Epidermal melanocyte (primary cell): Measurements from ENCODE around the gene GOLGA2.
"Not testable (repeated sequence)": the region's sequence is repeated elsewhere in the genome, so short reads cannot be mapped to it uniquely, and the experiment has no call there.

Experiments
- DNase-seq: peaks from one replicate; pipeline ENCODE4 v3.0.0; 2011; ENCODE audit warnings: low spot score; ENCODE audit not compliant: insufficient read length

Gene GOLGA2

DNA sequence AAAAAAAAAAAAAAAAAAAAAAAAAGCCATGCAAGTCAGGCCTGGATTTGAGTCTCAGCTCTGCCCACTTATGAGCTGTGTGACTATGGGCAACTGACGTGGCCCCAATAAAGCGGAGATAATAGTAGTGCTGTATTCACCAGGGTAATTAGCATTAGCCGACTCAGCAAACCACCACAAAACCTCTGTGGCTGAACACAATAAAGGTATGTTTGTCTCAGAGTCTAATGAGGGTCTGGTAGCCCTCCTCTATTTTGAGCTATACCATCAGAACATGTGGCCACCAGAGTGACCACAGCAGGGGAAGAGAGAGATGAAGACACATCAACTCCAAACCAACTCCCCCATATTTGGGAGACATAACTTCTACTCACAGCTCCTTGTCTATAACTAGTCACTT, 16.2 kb upstream of the GOLGA2 start:
- DNase-seq: no peak

DNA sequence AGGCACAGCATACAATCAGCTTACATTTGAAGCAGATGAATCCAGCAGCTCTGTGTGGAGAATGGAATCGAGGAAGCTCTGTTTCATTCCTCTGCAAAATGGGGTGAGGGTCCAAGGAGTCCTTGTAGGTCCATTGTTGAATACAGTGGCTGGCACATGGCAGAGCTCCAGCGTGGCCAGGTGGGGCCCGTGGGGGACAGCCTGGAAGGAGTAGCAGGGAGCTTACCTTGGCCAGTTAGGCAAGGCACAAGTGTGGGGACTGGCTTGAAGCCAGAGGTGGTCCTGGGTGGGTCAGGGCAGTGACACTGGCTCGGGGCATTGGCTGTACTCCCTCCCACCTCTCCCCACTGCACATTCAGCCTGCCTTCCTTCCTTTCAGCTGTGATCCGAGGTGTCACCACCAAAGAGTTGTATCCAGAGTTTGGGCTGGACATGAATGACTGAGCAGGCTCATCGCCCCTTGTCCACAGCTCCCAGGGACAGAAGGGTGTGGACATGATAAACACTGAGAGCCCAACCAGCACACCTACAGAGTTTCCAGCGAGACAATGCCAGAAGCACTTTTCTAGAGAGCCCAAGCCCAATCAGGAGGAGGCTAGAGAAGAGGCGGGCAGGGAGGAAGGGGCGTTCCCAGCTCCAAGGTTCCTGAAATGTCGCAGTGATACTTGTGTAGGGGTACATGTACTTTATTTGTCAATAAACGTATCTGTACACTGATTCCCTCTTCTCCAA, 12.6 kb upstream of the GOLGA2 start:
- no peak for DNase-seq

DNA sequence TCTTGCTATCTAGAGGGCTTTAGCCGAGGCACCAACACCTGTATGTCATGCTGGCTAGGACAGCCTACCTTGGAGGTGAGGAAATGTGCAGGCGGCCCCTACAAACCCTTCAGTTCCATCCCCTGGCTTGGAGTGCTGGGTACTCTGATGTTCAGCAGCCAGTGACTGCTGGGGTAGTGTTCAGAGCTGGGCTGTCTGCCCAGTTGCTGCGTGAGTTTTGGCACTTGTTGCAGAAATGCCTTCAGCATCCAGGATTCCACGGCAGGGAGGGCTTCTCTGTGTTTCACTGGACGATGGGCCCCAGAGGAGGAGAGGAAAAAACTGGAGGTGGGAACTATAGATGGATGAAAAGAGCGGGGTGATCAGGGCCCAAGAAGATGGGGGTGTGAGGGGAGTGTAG, 10.6 kb upstream of the GOLGA2 start:
- DNase-seq: no peak

DNA sequence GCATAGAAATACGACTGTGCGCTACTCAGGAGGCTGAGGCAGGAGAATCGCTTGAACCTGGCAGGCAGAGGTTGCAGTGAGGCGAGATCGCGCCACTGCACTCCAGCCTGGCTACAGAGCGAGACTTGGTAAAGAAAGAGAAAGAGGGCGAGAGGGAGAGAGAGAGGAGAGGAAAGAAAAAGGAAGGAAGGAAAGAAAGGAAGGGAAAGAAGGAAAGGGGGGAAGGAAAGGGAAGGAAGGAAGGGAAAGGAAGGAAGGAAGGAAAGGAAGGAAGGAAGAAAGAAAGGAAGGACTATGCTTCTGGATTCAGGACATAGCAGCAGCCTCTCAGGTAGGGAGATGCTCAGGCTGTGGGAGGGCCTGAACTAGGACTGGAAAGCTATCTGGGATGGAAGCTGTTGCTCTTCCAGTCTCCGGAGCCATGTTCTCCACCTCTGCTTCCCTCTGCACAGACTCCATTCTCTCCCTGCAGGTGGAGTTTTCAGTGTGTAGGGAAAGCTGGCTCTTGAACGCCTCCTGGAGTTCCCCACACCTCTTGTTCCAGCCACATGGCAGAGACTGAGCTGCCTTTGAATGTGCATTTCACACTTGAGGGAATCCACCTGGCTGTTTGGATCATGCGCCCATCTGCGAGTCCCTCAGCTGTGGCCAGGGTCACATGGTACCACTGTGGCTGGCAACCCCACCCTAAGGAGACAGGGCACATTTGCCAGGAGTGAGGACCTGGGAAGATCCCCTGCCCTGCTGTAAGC, 9.4 kb upstream of the GOLGA2 start:
- no peak for DNase-seq

DNA sequence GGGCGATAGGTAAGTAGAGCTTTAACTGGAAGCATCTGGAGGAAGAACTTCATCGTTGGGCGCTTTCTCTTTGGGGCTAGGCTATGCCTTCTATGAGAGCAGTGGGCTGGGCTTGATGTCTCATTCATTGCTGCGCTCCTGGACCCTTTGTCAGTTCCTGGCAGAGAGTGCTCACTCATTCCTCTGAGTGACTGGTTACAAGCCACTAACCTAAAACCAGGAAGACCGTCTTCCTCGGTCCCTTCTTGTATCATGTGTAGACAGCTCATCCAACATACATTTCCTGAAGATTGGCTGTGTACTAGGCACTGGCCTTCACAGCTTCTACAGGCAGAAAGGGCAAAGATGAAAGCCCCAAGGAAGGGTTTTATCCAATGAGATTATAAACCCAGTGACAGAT, 6.7 kb upstream of the GOLGA2 start:
- no peak for DNase-seq

DNA sequence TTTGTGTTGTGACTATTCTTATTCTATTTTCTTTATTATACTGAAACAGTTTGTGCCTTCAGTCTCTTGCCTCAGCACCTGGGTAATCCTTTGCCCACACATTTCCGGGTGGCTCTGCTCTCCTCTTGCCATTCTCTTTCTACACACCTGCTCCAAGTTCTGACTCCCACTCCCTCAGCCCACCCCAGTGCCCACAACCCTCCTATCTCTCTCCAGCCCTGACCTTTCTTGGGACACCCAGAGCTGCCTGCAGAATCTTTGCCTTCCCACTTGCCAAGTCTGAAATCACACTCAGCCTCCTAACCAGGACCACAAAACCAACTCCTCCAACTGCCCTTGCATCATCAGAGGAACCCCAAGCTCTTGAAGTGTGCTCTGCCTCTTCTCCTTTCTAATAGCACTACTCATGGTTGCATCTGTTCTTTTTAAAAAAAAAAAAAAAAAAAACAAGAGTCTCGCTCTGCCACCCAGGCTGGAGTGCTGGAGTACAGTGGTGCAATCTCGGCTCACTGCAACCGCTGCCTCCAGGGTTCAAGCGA, 4.3 kb upstream of the GOLGA2 start:
- no peak for DNase-seq

DNA sequence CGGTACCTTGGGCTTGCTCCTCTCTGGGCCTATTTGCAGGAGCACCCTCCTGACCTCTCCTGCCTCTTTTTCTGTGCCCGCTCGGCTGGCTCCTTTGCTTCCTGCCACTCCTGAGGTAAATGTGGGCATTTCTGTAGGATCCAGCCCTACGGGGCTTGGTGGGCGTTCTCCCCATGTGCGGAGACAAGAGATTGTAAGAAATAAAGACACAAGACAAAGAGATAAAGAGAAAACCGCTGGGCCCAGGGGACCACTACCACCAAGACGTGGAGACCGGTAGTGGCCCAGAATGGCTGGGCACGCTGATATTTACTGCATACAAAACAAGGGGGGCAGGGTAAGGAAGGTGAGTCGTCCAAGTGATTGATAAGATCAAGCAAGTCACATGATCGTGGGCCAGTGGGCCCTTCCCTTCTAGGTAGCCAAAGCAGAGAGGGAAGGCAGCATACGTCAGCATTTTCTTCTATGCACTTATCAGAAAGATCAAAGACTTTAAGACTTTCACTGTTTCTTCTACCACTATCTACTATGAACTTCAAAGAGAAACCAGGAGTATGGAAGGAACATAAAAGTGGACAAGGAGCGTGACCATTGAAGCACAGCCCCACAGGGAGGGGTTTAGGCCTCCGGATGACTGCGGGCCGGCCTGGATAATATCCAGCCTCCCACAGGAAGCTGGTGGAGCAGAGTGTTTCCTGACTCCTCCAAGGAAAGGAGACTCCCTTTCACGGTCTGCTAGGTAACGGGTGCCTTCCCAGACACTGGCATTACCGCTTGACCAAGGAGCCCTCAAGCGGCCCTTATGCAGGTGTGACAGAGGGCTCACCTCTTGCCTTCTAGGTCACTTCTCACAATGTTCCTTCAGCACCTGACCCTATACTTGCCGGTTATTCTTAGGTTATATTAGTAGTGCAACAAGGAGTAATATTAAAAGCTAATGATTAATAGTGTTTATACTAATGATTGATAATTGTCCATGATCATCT, 3.6 kb upstream of the GOLGA2 start:
- DNase-seq: not testable (repeated sequence)

DNA sequence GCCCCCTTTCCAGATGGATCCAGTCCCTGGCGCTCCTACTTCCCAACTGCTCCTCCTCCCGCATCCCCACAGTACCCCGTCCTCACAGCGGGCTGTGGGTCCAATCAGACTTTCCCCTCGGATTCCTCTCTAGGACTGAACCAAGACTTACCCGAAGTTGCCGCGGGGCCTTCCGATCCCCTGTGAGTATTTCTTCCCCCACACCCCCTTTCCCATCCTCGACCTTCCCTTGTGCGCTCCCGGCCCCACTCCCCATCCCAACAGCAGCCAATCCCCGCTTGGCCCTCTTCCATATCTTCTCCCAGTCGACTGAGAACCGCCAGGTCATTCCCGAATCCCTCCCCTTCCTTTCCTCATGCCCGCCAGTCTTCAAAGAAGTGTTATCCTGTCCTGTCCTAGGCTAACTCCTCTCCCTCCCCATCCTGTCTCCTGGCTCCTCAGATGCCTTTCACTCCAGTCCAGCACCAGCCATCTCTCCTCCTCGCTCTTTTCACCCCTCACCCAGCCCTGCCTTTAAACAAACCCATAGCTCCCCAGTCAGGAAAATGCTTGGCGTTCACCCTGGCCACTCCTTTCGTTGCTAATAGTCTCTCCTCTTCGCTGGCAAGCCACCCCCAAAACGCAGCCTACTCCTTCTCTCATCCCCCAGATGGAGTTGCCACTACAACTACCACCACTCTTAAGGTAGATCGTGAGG, 915 bp upstream of the GOLGA2 start:
- DNase-seq: peak; percentile 33

DNA sequence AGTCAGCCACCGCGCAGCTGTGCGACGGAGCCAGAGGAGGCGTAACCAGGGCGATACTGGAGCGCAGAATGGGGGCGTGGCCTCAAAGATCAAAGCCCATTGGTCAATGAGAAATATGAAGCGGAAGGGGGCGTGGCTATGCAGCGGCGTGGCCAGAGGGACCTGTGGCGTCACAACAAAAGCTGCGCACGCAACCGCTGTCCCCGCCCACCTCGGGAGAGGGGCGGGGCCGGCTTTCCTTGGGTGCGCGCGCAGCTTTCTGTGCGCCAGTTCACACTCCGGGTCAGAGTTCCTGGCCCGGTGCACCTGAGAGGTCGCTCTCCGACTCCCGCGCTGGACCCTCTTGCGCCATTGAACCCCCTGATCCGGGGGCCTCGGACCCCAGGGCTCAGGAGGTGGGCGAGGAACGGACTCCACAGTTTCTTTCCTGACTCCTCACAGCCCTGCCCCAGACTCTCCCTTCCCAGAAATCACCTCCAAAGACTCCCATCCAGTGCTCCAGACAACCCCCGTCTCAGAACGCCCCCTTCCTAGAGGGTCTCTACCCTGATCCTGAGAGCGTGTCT, 284 bp upstream of the GOLGA2 start, which contains the start of gene SWI5:
SWI5 (plus strand) TSS at position 269 of the 566 bp plus-strand sequence.
- DNase-seq: peak; percentile 94

DNA sequence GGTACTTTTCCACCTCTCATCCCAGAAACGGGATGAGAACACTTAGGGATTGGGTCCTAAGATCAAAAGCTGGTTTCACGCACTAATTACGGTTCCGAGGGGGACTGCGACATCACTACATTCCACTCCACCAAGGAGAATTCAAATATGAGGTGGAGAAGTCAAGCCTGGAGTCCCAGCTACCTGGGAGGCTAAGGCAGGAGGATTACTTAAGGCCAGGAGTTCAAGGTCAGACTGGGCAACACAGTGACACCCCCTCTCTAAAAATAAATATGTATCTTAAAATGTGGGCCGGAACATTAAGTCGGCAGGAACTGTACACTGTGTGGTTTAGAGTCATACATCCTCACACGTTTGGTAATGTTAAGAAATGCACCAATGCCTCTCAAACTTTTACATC, 1.6 kb downstream of the GOLGA2 start:
- DNase-seq: no peak

DNA sequence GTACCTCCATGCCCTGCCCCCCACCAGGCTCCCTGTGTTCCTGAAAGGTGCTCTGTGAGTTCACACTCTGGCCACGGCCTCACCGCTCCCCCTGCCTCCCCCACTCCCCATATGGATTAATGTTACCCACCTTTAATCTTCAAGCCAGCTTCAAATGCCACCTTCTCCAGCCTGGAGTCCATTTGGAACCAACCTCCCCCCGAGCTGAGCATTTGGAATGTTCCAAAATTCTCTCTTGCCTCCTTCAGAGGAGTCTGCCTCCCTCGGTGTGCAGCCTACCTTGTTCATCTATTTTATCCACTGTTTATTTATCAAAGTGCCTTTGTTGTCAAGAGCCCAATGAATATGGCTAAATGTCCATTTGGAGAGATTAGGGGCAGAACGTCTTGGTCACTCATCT, 4.3 kb downstream of the GOLGA2 start:
- no peak for DNase-seq

DNA sequence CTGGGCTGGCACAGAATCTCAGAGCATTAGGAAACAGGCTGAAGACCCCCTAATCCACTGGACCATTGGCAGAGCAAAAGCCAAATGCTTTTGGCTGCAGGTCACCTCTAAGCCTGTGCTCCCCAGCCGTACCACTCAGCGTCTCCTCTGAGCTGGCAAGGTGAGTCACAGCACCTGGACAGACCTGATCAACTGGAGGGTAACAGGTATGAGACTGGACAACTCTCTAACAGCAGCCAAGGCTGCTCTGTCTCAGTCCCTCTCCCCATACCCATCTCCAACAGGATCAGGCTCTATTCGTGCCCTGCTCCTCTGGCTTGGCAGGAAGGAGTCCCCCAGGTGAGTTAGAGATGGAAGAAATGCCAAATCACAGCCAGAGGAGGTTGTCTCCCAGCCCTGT, 4.7 kb downstream of the GOLGA2 start:
- DNase-seq: no peak

DNA sequence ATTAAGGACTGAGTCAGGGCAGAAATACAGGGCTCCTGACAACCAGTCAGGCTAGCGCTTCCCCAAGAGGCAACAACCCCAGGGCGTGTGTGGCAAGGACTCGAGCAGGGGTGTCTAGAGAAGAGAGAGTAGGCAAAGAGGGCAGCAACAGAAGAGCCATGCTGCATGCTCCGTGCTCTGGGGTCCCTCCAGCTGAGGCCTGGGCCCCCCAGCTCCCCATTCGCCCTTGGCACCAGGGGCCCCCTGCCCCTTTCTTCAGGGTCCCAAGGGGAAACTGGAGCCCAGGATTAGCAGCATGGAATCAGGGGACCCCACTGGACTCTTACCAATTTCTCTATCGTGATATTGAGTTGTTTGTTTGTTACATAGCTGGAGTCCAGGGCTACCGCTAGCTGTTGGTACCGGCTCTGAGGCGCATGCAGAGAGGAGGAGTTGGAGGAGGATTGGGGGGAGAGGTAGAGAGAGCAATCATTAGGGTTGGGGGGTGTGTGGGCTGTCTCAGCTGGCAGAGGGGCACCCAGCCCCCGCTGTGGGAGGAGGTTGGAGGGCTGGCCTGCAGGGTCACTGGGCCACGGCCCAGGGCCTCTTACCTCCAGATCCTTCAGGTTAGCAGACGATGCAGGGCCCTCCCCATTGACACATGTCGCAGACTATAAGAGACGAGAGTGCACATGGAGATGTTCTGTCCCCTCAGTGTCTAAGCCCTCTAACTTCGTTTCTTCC, 8.8 kb downstream of the GOLGA2 start:
- DNase-seq: no peak

DNA sequence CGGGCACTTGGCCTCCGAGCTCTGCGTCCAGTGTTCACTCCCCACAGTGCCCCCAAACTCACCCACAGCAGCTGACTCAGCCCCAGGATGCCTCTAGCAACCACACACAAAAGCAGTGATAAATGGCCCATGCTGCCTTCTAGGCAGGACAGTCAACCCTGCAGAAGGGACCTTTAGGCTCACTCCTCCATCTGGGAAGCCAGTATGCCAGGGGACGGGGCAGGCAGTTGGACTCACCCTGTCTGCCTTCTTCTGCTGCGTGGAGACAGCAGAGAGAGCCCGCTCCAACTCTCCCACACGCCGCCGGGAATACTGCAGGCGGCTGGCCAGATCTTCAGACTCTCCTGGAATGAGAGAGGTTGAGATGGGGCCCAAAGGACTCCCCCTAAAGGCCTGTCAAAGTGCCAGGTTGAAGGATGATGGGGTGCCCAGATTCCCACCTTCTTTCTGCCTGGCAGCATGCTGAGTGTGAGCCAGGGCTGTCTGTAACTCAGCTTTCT, 10.4 kb downstream of the GOLGA2 start:
- DNase-seq: no peak

DNA sequence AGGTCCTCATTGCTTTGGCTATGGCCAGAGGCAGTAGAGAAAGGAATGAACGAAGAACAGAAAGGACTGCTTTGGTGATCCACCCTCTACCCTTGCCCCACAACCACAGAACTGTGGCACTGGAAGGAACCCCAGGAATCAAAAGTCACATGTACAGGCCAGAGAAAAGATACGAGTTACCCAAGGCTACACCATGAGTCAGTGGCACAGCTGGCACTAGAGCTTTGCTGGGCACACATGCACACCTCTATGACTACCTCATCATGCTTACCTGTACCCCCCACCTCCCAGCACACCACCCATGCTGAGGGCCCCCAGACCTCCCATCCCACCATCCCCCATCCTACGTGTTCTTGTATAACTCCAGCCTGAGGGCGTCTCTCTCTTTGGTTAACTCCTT, 13.1 kb downstream of the GOLGA2 start:
- DNase-seq: no peak

DNA sequence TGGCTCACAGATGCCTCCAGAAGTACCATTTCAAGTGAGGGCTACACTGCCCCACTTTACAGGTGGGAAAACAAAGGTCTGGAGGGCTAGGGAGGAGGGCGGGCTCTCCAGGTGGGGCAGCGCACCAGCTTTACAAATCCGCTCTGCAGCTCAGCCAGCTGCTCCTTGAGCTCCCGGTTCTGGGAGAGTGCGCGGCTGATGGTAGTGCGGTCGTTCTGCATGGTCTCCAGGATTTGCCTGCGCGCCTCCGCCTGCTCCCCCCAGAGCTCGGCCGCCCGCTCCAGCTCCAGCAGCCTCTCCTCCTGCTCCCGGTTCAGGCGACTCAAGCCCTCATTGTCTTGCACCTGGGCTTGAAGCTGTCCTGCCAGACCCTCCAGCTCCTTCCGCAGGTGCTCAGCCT, 15.5 kb downstream of the GOLGA2 start:
- no peak for DNase-seq

DNA sequence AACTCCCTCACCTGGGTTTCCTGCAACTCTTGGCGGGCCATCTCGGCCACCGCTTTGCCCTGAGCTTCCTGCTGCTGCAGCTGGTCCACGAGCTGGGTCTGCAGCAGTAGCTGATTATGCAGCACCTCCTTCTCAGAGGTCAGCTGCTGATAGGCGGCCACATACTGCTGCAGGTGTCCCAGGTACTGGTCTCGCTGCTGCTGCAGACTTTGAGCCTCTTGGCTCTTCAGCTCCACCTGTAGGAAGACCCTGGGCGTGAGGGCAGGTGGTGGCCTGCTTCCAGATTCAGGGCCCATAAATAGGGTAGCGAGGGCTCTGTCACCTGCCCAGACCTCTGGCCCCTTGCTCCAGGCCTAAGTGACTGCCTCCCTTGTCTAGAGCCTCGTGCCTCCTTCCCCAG, 16.7 kb downstream of the GOLGA2 start:
- no peak for DNase-seq

DNA sequence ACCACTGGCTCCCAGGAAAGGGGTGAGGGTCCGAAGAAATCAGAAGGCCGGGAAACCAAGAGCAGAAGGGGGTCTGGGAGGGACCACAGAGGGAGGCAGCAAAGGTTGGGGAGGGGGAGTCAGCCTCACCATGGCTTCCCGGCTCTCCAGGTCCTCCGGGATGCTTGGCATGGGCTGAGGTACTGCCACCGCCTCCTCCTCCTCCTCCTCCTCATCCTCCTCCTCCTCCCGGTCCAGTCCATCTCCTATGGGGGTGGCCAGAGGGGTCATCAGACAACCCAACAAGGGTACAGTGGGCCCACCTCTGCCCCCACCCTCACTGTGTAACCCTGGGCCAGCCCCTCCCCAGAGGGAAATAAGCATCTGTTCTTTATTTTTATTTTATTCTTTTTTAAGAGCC, 17.5 kb downstream of the GOLGA2 start:
- DNase-seq: no peak

DNA sequence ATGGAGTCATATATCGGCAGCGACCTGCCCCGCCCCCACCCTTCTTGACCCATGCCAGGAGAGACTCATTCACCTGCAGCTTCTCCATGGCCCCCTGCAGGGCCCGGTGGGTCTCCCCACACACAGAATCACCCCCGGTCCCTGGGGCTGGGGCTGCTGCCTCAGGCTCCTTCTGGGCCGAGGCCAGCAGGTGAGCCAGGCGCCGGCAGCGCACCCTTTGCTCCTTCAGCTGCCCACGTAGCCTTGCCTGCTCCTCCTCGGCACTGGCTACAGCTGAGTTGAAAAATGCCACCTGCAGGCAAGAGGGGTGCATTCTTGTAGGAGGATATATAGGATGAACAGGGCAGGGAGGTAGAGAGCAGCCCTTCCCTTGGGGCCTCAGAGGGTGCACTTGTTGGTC, 17.9 kb downstream of the GOLGA2 start:
- DNase-seq: no peak
